Neural cell (in vitro differentiated cells): Measurements from ENCODE around the gene PSG6.
"Not testable (repeated sequence)": the region's sequence is repeated elsewhere in the genome, so short reads cannot be mapped to it uniquely, and the experiment has no call there.

Source experiments
- CTCF ChIP-seq: fragments of 450-650 bp; IDR thresholded peaks from 2 replicates; pipeline ENCODE4 v1.5.1; 2014; ENCODE audit warnings: antibody characterized with exemption, mild to moderate bottlenecking, moderate library complexity; ENCODE audit not compliant: poor library complexity, severe bottlenecking
- RAD21 ChIP-seq: fragments of 450-650 bp; conservative IDR thresholded peaks from 2 replicates; pipeline ENCODE4 v1.6.1; 2014; ENCODE audit warnings: antibody characterized with exemption, mild to moderate bottlenecking, moderate library complexity
- TF ChIP-seq, protein P1 (sequence below): IDR thresholded peaks from 2 replicates; pipeline ENCODE4 v1.6.1; 2012; ENCODE audit warnings: borderline replicate concordance

- TF ChIP-seq CTCF, RAD21: not testable (repeated sequence)
- TF ChIP-seq, protein P1, sequence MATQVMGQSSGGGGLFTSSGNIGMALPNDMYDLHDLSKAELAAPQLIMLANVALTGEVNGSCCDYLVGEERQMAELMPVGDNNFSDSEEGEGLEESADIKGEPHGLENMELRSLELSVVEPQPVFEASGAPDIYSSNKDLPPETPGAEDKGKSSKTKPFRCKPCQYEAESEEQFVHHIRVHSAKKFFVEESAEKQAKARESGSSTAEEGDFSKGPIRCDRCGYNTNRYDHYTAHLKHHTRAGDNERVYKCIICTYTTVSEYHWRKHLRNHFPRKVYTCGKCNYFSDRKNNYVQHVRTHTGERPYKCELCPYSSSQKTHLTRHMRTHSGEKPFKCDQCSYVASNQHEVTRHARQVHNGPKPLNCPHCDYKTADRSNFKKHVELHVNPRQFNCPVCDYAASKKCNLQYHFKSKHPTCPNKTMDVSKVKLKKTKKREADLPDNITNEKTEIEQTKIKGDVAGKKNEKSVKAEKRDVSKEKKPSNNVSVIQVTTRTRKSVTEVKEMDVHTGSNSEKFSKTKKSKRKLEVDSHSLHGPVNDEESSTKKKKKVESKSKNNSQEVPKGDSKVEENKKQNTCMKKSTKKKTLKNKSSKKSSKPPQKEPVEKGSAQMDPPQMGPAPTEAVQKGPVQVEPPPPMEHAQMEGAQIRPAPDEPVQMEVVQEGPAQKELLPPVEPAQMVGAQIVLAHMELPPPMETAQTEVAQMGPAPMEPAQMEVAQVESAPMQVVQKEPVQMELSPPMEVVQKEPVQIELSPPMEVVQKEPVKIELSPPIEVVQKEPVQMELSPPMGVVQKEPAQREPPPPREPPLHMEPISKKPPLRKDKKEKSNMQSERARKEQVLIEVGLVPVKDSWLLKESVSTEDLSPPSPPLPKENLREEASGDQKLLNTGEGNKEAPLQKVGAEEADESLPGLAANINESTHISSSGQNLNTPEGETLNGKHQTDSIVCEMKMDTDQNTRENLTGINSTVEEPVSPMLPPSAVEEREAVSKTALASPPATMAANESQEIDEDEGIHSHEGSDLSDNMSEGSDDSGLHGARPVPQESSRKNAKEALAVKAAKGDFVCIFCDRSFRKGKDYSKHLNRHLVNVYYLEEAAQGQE, result not testable (repeated sequence)
Observed at GRCh38 chr19:42899110-42899509, 18.6 kb downstream of the PSG6 start.
